CD1c-positive myeloid dendritic cell (primary cell): Measurements from ENCODE around the gene COPG1.
"Not testable (repeated sequence)": the region's sequence is repeated elsewhere in the genome, so short reads cannot be mapped to it uniquely, and the experiment has no call there.

Experiments used
- DNase-seq: peaks from one replicate; pipeline ENCODE4 v3.0.0-alpha.2; 2016; ENCODE audit errors: extremely low spot score

The COPG1 gene

DNA sequence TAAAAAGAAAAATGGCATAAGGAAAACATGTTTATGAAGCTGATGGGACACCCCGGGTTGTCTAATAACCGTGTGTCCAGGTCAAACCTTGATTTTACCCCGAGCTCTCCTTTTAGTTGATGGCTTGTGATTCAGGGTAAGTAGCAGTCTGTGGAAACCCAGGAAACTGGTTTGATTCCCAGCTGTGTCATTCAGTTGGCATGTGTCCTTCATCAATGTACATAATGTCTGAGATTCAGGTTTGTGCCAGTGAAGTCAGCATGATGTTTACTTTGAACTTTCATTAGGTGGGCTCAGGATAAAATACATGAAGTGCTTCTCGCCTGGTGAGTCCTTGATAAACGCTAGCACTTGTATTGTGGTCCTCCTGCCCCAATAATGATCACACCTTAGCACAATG lies 4.3 kb upstream of the COPG1 start:
- no peak for DNase-seq

DNA sequence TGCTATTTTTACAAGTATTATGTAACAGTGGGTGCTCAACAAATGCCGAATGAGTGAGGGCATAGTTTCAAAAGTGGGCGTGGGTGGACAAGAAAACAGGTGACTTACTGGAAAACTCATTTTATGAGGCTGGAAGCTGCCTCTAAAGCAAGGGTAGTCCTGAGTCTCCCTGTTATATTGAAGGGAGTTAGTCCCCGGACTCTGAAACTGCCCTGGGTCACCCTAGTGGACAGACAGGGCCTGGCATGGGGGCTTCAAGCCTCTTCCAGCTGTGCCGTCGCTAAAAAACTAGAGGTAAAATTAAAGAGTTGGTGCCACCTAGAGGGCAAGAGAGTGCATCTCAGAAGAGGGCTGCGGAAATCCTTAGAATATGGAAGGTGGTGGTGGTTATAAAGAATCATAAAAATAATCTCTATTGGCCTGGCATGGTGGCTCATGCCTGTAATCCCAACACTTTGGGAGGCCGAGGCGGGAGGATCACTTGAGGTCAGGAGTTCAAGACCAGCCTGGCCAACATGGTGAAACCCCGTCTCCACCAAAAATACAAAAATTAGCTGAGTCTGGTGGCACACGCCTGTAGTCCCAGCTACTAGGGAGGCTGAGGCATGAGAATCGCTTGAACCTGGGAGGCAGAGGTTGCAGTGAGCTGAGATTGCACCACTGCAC lies 3.6 kb upstream of the COPG1 start:
- DNase-seq = peak; percentile 94

DNA sequence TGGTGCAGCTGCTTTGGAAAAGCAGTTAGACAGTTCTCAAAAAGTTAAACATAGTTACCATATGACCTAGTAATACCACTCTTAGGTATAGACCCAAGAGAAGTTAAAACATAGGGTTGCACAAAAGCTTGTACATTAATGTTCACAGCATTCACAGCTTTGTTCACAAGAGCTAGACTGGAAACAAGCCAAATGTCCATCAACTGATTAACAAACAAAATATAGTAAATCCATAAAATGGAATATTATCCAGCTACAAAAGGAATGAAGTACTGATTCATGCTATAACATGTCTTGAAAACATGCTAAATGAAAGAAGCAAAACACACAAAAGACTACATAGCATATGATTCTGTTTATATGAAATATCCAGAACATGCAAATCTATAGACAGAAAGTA lies 2.8 kb upstream of the COPG1 start:
- DNase-seq = no peak

DNA sequence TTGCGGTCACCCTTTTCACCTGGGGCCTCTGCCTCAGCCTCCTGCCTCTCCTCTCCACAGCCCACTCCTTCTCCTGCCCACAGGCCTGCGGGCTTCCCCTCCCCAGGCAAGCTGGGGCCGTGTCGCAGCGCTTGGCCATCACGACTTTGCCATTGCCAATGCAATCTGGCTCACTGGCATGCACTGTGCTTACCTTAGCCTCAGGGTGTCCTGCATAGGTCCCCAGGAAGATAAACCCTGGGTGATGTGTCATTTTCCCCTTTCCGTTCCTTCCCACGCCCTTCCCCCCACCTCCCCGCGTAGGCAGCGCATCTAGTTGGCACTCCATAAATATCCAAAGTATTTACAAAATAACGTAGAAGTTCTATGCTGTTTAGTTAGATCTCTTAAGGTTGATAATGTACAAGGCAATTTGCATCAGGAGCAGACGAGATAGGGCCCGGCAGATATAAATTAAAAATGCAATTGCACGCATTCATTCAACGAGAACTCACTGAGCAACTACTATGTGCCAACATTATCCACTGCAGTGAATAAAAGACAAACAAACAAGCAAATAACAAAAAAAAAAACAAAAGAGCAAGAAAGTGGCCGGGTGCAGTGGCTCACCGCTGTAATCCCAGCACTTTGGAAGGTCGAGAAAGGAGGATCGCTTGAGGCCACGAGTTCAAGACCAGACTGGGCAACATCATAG lies 973 bp upstream of the COPG1 start:
- DNase-seq = no peak

DNA sequence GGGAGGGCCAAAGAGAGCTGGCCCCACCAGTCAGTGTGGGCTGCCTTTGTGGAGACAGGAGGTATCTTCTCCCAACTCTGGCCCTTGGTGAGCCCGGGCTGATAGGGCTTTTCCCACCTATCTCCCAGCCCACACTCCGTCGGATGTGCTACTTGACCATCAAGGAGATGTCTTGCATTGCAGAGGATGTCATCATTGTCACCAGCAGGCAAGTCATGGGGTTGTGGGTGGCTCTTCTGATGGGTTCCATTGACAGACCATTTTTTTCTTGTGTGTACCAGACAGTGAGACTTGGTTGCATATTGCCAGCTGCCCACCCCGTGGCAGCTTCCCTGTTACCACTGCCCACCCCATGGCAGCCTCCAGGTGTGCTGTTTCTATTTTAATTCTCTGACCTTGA lies 3.3 kb downstream of the COPG1 start:
- no peak for DNase-seq

DNA sequence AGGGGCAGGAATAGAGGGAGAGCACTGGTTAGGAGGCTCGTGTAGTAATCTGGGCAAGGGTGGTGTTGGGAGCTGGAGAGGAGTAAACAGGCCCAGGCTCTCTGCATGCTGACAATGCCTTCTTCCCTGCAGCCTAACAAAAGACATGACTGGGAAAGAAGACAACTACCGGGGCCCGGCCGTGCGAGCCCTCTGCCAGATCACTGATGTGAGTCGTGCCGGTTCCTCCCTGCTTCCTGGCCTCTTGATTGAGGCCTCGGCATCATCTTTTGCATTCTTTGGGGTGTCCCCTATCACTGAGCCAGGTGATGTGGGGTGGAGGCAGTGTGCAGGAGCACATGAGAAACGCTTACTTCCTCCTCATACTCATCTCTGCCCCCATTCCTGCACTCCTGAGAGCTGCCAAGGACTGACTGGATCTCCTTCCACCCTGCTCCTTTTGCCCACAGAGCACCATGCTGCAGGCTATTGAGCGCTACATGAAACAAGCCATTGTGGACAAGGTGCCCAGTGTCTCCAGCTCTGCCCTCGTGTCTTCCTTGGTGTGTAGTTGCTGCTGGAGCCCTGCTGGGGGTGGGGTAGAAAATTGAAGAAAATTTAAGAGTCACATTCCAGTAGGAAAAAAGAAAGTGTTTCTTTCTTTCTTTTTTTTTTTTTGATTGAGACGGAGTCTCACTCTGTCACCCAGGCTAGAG lies 5.3 kb downstream of the COPG1 start:
- no peak for DNase-seq

DNA sequence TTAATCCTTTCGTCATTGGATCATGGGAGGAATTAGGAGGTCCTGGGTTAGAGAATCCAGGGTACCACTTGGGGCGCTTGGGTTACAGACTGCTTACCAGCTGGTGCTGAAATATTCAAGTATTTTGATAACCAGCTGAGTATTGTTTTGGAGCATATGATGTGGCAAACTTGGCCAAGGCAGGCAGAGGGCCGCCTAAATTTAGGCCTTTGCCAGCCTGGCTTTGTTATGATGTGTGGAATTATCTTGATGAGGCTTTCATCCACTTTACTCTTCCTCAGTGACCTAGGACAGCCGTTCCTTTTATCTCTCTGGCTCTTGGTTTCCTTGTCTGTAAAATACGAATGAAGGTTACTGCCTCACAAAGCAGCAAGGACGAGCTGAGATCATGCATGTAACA lies 6.9 kb downstream of the COPG1 start:
- DNase-seq = no peak

DNA sequence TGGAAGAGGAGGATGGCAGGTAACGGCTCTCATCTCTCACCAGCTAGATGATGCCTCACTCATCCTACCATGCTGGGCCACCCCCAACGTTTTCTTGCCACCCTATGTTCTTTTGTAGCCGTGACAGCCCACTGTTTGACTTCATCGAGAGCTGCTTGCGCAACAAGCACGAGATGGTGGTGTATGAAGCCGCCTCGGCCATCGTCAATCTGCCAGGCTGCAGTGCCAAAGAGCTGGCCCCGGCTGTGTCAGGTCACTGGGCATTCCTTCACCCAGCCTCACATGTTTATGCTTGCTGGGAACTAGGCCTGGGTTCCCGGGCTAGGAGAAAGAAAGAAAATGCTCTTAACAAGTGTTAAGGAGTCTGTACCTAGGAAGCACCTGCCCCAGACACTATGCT lies 8.2 kb downstream of the COPG1 start:
- DNase-seq = no peak

DNA sequence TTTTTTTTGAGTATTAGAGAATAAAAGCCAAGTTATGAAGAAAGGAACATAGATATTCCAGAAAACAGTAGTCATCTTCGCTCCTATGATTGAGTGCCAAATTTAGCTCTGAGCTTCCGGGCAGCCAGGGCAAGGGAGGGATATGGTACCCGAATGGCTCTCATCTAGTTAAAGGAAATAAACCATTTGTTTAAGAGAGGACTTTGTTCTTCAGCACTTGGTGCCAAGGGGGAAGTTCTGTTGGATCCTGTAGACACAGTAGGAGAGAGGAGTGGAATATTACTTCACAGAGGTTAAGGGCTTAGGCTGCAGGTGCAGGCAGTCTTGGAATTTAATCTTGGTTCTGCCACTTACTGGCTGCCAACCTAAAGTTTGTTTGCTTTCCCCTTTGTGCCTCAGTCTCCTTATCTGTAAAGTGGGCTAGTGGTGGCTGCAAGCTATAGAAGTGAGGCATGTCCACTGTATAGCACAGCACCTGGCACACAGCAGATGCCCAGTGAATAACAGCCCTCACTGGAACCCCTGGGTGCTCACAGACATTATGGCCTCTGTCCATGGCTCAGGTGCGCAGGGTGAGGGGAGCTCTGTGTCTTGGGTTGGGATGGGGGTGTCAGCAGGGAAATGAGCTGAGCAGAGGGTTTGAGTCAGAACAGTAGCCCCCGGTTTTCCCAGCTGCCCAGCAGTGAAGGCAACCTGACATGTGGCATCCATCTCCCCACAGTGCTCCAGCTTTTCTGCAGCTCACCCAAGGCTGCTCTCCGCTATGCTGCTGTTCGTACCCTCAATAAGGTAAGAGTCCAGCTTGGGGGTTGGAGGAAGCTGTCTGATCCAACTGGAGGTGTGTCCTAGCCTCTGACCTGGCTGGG lies 10.4 kb downstream of the COPG1 start:
- no peak for DNase-seq

DNA sequence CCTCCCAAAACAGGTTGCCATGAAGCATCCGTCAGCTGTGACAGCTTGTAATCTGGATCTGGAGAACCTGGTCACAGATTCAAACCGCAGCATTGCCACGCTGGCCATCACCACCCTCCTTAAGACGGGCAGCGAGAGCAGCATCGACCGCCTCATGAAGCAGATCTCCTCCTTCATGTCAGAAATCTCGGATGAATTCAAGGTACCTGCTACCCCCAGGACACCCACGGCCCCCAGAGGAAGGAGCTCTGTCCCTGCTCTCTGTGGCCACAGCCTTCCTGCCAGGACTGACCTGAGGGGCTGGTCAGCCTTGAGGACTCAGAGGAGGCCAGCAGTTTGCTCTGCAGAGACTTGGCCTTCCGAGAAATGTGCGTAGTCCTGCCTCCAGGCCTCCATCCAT lies 11.2 kb downstream of the COPG1 start:
- DNase-seq = no peak

DNA sequence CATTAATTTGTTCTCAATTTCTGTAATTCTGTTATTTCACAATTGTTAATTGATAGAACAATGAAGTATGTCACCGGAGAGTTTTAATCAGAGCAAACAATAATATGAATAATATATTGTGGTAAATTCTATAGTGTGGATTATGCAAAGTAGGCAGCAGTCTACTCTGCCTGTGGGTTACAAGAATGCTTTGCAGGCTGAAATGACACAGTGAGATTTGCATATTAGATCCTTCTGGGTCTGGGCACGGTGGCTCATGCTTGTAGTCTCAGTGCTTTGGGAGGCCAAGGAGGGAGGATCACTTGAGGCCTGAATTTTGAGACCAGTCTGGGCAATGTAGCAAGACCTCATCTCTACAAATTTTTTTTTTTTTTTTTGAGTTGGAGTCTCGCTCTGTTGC lies 12.5 kb downstream of the COPG1 start:
- no peak for DNase-seq

DNA sequence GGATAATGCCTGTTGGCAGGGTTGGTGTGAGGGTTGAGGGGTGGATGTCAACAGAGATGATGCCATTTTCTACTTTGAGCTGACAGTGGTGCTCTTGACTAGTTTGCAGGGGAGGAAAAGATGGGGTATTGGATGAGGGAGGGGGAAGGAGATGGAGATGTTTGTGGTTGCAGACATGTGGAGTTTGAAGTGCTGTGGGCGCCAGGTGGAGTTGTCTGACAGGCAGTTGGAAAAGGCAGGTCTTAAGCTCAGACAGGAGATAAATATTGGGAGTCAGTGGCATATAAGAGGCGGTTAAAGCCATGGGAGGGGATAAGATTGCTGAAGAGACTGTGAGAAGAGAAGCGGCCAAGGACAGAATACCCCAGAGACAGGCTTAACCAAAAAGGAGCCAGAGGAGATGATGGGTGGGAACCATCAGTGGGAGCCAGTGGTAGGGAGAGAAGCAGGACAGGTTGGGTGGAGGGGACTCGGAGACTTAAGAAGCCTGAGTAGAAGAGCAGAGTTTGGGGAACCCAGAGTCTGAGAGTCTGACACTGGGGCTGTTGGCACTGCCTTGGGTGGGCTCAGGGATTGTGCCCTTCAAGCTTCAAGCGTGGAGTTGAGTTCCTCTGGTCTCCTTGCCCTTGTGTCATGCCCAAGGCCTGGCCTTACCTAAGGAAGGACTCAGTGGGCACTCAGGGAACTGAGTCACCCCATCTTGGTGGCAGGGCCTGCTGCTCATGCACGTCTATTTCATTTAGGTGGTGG lies 13.9 kb downstream of the COPG1 start:
- DNase-seq = no peak

DNA sequence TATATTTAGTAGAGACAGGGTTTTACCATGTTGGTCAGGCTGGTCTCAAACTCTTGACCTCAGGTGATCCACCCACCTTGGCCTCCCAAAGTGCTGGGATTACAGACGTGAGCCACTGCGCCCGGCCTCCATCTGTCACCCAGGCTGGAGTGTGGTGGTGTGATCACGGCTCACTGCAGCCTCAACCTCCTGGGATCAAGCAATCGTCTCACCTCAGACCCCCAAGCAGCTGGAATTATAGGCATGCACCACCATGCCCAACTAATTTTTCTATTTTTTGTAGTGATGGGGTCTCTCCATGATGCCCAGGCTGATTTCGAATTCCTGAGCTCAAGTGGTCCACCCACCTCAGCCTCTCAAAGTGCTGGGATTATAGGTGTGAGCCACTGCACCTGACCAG lies 15.6 kb downstream of the COPG1 start:
- DNase-seq = not testable (repeated sequence)

DNA sequence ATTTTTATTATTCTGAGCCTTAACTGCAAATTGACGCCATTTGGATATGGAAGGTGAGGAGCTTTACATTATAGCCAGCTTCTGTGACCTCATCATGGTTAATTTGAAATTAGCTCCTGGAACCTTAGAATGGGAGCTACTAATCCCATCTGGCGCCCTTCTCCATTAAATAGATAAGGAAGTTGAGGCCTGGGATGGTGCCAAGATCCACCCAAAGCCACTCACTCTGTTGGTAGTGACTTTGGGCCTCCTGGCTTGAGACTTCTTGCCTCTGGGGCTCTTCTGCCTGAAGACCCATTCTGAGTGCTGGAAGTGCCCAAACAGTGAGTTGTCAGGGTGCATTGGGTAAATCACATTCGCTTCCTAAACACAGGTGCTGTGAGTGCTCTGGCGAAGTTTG lies 17.2 kb downstream of the COPG1 start:
- no peak for DNase-seq

DNA sequence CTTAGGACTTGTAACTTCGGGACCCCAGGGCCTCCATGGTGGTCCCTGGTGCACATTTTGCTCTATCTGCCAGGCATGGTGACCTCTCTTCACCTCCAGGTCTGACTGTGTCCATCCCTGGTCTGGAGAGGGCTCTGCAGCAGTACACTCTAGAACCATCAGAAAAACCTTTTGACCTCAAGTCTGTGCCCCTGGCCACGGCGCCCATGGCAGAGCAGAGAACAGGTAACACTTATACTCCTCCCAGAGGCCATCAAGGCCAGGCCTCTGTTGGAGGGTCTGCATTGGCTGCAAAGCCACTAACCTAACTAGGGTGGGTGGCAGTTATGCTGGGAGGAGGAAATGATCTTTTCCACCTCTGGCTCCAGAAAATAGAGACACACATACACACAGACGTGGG lies 19.0 kb downstream of the COPG1 start:
- no peak for DNase-seq

DNA sequence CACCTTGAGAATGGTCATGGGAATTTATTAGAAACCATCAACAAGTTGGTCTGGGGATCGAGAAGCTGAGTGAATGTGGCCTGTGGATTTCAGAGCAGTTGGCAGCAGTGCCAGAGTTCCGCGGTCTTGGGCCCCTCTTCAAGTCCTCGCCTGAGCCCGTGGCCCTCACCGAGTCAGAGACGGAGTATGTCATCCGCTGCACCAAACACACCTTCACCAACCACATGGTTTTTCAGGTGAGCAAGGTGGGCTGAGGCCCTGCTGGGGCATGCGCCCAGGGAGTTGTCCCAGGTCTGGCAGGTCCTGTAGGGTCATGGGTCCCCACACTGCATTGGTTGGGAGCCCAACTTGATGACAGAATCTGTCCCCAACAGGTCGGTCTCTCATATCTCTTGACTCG lies 22.3 kb downstream of the COPG1 start:
- no peak for DNase-seq

DNA sequence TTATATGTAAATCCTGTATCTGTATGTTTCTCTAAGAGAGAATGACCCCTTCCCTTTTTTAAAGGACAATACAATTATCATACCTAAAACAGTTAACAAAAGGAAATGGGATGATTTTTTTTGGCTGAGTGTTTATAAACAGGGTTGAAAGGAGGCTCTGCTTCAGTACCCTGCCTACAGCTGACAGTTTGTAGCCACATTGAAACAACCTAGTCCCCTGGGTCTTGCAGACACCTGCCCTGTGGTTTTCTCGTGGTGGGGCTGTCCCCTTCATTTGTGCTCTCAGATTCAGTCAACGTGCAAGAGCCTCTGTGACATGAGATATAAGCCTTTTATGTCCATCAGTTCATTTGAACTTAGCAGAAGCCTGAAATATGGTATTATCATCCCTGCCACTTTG lies 27.0 kb downstream of the COPG1 start:
- DNase-seq = no peak

DNA sequence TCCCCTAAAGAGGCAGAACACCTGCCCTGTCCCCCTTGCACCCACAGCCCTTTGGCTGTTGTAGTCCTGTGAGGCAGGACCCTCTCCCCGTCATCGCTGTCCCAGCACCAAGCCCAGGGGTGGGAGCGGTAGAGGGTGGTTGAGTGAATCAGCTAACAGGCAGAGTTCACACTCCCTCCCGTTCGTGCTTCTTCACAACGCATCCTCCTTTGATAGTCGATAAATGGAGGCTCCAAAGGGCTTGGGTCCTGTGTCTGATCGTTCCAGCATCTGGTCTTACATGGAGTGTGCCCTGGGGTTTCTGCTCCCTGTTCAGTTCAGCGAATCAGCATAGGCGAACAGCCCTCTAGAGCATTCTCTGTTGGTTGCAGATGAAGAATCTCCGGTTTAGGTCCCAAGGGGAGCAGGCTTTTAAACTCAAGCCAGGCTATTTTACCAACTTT lies 28.4 kb downstream of the COPG1 start:
- no peak for DNase-seq

DNA sequence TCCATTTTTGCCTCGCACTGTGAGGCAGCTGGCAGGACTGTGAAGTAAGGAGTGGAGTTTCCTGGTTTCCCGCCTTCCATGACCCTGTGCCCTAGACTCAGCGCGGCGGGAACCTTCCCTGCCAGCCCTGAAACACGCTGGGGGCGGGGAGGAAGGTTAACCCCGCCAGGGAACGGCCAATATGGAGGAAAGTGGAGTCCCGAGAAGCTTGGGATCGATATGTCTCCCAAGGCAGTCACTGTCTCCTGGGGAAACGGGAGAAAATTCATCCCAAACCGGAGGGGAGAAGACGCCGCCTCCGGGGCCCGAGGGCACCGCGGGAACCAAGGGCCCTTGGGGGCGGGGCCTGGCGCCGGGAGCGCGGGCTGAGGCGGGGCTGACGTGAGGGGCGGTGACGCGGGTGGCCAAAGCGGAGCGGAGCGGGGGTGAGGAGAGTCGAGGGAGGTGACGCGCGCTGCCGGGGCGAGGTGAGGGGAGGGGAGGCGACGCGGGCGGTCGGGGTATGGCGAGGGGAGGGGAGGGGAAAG lies 29.1 kb downstream of the COPG1 start, which contains the start of gene HMCES:
Gene HMCES, plus strand, starts transcription at position 432 of the 527 bp plus-strand sequence. CDS start 863 bp downstream, outside the sequence.
- DNase-seq = peak; percentile 96

DNA sequence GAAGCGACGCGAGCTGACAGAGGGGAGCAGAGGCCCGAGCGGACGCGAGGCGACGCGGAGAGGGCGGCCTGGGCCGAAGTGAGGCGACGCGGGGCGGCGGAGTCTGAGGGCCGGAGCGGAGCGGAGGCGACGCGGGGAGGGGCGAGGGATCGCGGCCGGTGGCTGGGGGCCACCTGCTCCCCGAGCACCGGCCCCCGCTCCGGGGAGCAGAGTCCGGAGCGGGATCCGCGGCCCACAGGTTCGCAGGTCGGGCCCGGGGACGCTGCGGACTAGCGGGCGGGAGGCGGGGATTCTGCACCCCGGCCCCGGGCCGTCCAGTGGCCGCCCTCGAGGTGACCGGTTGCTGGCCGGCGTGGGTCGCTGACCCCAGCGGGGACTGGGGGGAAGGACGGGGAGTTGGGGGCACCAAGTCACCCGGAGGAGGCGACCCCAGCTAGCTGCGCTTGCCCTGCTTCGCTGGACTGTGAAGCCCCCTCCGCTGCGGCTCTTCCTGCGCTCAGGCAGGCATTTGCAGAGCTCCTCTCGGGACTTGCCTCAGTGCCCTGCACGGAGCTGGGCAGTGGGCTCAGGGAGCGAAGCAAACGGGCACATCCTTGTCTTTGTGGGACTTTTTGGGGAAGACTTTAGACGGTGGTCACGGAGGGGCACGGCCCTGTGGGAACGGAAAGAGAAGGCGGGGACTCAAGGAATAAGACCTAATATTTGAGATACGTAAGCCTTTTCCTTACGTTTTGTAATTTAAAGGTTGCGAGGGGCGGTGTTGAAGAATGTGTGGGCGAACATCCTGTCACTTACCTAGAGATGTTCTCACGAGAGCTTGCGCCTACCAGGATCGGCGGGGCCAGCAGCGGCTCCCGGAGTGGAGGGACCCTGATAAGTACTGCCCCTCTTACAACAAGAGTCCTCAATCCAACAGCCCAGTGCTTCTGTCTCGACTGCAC lies 29.8 kb downstream of the COPG1 start:
- DNase-seq = peak; percentile 65
